GM21447 (cell line): ENCODE data around the gene MTG1.
"Not testable (repeated sequence)": the region's sequence is repeated elsewhere in the genome, so short reads cannot be mapped to it uniquely, and the experiment has no call there.

ENCODE experiments used
- ATAC-seq: cut with Tn5 transposase; IDR thresholded peaks from one replicate; pipeline ENCODE4 v1.9.1; 2021; ENCODE audit not compliant: unreplicated experiment

The MTG1 gene

GRCh38 chr10:133462512-133463305 lies 68.8 kb downstream of the MTG1 start:
- ATAC-seq = no peak

GRCh38 chr10:133464582-133465031 lies 70.7 kb downstream of the MTG1 start:
- no peak for ATAC-seq

- ATAC-seq = no peak
These were observed 71.4 kb downstream of the MTG1 start for GRCh38 chr10:133465191-133465949.

DNA sequence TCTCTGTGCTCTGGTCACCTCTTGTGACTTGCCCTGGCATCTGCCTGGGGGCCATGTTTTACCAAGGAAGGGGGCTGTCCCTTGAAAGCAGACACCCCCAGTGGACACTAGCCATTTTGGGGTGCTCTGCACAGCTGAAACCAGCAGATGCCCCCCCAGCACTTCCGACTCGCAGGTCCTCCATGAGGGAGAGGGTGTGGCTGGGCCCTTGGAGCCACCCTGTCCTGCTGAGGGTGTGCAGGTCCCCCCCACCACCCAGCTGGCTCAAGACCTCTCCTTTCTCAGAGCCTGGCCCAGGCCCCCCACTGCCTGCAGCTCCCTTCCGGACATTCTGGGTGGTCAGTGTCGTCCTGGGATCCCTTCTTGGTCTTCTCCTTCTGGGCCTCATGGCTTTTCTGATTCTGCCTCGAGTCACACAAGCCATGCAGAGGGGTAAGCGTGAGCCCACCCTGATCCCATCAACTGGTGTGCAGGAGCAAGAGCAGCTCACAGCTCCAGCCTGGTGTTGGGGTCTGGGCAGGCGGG lies 72.1 kb downstream of the MTG1 start:
- no peak for ATAC-seq

DNA sequence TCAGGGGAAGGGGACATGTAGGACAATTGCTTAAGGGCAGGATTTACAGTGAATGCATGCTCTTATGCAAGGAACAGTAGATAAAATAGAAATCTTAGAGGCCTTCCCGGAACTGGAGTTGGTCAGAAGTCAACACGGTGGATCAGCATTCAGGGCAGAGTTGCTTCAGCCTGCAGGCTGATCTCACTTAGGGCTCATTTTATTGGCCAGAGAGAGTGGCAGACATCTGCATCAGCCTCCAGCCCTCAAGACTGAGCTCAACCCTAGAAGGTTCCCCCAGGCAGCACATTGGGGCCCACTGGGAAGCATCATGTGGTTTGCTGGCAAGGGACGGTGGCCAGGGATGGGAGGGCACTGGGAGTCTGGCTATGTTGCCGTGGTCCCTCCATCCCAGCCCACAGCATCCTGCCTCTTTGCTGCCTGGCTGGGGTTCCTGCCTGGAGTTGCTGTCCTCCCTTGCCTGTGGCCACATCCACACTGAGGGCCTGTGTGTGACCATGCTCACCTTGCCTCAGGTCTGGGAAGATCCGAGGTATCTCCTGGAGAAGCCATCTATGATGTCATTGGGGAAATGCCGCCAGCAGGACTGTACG lies 72.8 kb downstream of the MTG1 start:
- no peak for ATAC-seq

DNA sequence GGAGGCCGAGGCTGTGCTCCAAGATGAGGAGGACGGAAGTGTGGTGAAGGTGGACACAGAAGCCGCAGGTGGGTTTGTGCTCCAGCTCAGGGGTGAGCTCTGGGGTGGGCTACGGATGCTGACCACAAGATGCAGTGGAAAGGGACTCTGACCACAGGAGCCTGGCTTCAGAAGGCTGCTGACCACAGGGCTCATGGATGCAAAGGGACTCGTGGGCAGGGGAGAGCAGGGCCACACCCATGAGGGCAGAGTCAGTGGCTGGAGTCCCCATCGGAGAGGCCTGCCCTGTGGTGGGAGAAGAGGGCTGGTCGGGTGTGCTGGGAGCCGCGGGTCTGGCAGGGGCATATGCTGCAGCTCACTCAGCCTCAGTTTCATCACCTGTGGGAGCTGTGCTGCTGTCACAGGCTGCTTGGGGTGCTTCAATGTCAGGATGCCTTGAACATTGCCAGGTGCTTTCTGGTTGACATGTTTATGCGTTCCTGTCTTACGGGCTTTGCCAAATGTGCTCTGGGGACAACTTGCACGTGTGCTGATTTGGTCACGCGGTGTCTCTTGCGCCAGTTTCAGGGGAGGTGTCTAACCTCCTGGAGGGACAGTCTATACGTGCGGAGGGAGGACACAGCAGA lies 73.4 kb downstream of the MTG1 start:
- ATAC-seq = no peak

DNA sequence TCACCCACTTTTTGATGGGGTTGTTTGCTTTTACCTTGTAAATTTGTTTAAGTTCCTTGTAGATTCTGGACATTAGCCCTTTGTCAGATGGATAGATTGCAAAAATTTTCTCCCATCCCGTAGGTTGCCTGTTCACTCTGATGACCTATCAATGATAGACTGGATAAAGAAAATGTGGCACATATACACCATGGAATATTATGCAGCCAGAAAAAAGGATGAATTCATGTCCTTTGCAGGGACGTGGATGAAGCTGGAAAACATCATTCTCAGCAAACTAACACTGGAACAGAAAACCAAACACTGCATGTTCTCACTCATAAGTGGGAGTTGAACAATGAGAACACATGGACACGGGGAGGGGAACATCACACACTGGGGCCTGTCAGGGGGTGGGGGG lies 75.2 kb downstream of the MTG1 start:
- ATAC-seq = not testable (repeated sequence)

GRCh38 chr10:133471300-133472109 lies 77.5 kb downstream of the MTG1 start:
- ATAC-seq = no peak
